GM11168 (cell line): ENCODE data around the gene FOXC1.

Experiments
- in situ Hi-C: fragments of 300-500 bp; cut with MboI; formaldehyde crosslinking; loops from one replicate; pipeline ENCODE4 v1.12.0; 2022; ENCODE audit warnings: low sequenced_read_pairs; ENCODE audit not compliant: unreplicated experiment

The FOXC1 gene

GRCh38 chr6:1581120-1581991 is 28.4 kb upstream of the FOXC1 start:
- in situ Hi-C loops, result loop anchor here (25.0 kb wide), 1 partner anchor 781 kb away; no protein-coding TSS in a partner anchor

- in situ Hi-C loops, result loop anchor here (25.0 kb wide), 1 partner anchor 778 kb away; no protein-coding TSS in a partner anchor
These were observed 25.6 kb upstream of the FOXC1 start for GRCh38 chr6:1584146-1584545.

GRCh38 chr6:1584996-1585668 is 24.6 kb upstream of the FOXC1 start:
- in situ Hi-C loops, result loop anchor here (25.0 kb wide), 1 partner anchor 777 kb away; no protein-coding TSS in a partner anchor

- in situ Hi-C loops, result loop anchor here (25.0 kb wide), 1 partner anchor 777 kb away; no protein-coding TSS in a partner anchor
These were observed 24.1 kb upstream of the FOXC1 start for GRCh38 chr6:1585669-1586049.

- in situ Hi-C loops, result loop anchor here (25.0 kb wide), 1 partner anchor 776 kb away; no protein-coding TSS in a partner anchor
These were observed 23.5 kb upstream of the FOXC1 start for GRCh38 chr6:1586256-1586655.

GRCh38 chr6:1586861-1587450 is 22.8 kb upstream of the FOXC1 start:
- in situ Hi-C loops, result loop anchor here (25.0 kb wide), 1 partner anchor 775 kb away; no protein-coding TSS in a partner anchor

- in situ Hi-C loops, result loop anchor here (25.0 kb wide), 1 partner anchor 775 kb away; no protein-coding TSS in a partner anchor
These were observed 22.2 kb upstream of the FOXC1 start for GRCh38 chr6:1587546-1587945.

- in situ Hi-C loops, result loop anchor here (25.0 kb wide), 1 partner anchor 774 kb away; no protein-coding TSS in a partner anchor
These were observed 21.7 kb upstream of the FOXC1 start for GRCh38 chr6:1587977-1588376.

GRCh38 chr6:1589208-1589607 is 20.5 kb upstream of the FOXC1 start:
- in situ Hi-C loops, result loop anchor here (25.0 kb wide), 1 partner anchor 773 kb away; no protein-coding TSS in a partner anchor

GRCh38 chr6:1590580-1590979 is 19.1 kb upstream of the FOXC1 start:
- in situ Hi-C loops, result loop anchor here (10.0 to 25.0 kb wide), 2 partner anchors 772 to 1044 kb away; no protein-coding TSS in a partner anchor

- in situ Hi-C loops, result loop anchor here (10.0 to 25.0 kb wide), 2 partner anchors 771 to 1044 kb away; no protein-coding TSS in a partner anchor
These were observed 18.5 kb upstream of the FOXC1 start for GRCh38 chr6:1591243-1591642.

- in situ Hi-C loops, result loop anchor here (10.0 to 25.0 kb wide), 2 partner anchors 770 to 1043 kb away; no protein-coding TSS in a partner anchor
These were observed 17.8 kb upstream of the FOXC1 start for GRCh38 chr6:1591926-1592325.

- in situ Hi-C loops, result loop anchor here (10.0 to 25.0 kb wide), 2 partner anchors 769 to 1042 kb away; no protein-coding TSS in a partner anchor
These were observed 16.9 kb upstream of the FOXC1 start for GRCh38 chr6:1592852-1593251.

GRCh38 chr6:1593286-1593957 is 16.3 kb upstream of the FOXC1 start:
- in situ Hi-C loops, result loop anchor here (10.0 to 25.0 kb wide), 2 partner anchors 769 to 1041 kb away; no protein-coding TSS in a partner anchor

GRCh38 chr6:1593958-1594314 is 15.8 kb upstream of the FOXC1 start:
- in situ Hi-C loops, result loop anchor here (10.0 to 25.0 kb wide), 2 partner anchors 768 to 1041 kb away; no protein-coding TSS in a partner anchor

- in situ Hi-C loops, result loop anchor here (10.0 to 25.0 kb wide), 2 partner anchors 768 to 1040 kb away; no protein-coding TSS in a partner anchor
These were observed 15.1 kb upstream of the FOXC1 start for GRCh38 chr6:1594445-1595200.

- in situ Hi-C loops, result loop anchor here (10.0 to 25.0 kb wide), 2 partner anchors 767 to 1039 kb away; no protein-coding TSS in a partner anchor
These were observed 14.2 kb upstream of the FOXC1 start for GRCh38 chr6:1595271-1596087.
